Measurements from ENCODE around the gene SLC41A3. TPM values are rescaled to one million over a fixed set of nuclear protein-coding genes. Genes with fewer than 3 reads are reported as not detected.
A peak's percentile ranks its signal among the peaks of the same experiment; 100 is the strongest.
"Not testable (repeated sequence)": the region's sequence is repeated elsewhere in the genome, so short reads cannot be mapped to it uniquely, and the experiment has no call there.

SLC41A3 gene
- total RNA-seq, 1 donor from 2014 or later: 99.1 TPM

DNA sequence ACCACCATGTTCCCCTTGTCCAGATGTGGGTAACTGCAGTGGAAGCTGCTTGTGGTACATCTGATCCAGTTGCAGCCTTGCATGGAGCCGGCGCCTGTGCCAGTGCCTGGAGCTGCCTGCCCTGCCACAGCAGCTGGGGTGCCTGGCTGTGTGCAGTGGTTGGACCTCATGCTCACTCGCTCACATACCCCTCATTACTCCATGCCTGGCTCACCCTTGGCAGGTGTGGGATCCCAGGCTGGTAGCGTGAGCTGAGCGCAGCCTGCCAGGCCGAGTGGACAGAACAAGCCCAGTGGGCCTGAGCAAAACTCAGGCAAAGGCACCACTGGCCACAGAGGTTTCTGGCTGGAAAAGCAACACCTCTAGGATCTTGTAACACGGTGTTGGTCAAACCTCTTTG, 79.2 kb downstream of the SLC41A3 start:
- no peak for DNase-seq (ENCODE audit: low read depth)

- no peak for DNase-seq (ENCODE audit: low read depth)
Observed at GRCh38 chr3:126004217-126004616, 79.7 kb downstream of the SLC41A3 start.

GRCh38 chr3:126003447-126004190, 80.3 kb downstream of the SLC41A3 start:
- no peak for DNase-seq (ENCODE audit: low read depth)

DNA sequence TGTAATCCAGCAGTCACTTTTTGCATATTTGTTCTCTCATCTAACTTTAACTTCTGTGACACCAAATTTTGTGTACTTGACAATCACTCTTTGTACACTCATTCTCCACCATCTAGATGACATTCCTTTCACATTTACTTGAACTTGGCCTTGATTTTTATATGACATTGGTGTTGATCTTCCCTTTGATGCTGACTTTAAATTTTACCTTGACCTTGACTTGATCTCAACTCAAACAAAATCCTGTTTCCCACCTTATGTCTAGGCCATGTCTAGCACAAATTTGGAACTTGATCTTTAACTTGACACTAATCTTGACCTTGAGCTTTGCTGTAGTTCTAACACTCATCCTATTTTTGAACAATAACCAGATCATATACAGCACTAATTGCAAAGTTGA, 81.7 kb downstream of the SLC41A3 start:
- DNase-seq (ENCODE audit: low read depth): no peak

- DNase-seq (ENCODE audit: low read depth): not testable (repeated sequence)
Observed at GRCh38 chr3:125996751-125997150, 87.2 kb downstream of the SLC41A3 start.

DNA sequence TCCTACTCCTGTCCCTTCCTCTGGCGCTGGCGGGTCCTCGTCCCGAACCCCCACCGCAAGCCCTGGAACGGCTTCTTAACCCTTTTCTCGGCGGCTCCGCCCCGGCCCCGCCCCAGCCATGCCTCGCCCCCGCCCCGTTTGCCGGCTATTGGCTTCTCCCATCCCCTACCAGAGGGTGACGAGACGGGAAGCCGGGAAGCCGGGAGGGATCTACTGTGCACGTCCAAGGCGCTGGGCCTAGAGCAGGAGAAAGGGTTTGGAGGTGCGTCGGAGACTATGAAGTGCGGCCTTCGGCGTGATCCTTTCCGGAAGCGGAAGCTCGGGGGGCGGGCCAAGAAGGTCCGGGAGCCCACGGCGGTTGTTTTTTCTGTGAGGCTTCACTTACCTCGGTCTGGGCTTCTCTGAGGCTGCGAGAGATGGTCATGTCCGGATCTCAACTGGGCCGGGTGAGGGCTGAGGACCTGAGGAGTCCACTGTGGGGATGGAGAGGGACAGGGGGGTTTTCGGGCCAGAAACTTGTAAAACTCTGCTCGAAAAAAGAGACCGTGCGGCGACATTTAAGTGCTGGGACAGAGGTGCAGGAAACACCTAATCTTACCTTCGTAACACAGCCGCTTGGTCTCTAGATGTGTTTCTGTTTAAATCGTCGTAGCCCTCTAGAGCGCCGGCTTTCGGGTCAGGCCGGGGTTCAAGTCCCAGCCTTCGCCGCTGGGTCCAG, 93.5 kb downstream of the SLC41A3 start:
- DNase-seq (ENCODE audit: low read depth): peak; percentile 66

GRCh38 chr3:125984951-125985350, 99.0 kb downstream of the SLC41A3 start:
- DNase-seq (ENCODE audit: low read depth): not testable (repeated sequence)

DNA sequence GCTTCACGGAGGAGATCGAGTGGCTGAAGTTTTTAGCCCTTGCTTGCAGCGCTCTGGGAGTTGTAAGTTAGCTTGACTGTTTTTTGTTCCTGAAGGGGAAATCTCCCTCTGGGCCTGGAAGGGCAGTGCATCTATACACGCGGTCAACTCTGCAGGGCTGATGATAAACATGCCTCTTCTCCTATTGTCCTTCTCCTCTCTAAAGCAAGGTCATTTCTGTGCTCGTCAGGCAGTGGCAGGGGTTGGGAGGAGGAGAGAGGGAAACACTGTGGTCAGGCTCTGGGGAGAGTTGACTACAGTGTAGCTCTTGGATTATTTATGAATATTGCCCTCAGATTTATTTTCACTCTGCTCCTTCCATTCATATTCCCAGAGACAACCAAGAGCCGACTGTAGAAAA, 106.8 kb downstream of the SLC41A3 start:
- not testable (repeated sequence) for DNase-seq (ENCODE audit: low read depth)

GRCh38 chr3:125976003-125976390, 107.9 kb downstream of the SLC41A3 start:
- DNase-seq (ENCODE audit: low read depth): not testable (repeated sequence)

GRCh38 chr3:125975245-125976002, 108.5 kb downstream of the SLC41A3 start:
- not testable (repeated sequence) for DNase-seq (ENCODE audit: low read depth)

DNA sequence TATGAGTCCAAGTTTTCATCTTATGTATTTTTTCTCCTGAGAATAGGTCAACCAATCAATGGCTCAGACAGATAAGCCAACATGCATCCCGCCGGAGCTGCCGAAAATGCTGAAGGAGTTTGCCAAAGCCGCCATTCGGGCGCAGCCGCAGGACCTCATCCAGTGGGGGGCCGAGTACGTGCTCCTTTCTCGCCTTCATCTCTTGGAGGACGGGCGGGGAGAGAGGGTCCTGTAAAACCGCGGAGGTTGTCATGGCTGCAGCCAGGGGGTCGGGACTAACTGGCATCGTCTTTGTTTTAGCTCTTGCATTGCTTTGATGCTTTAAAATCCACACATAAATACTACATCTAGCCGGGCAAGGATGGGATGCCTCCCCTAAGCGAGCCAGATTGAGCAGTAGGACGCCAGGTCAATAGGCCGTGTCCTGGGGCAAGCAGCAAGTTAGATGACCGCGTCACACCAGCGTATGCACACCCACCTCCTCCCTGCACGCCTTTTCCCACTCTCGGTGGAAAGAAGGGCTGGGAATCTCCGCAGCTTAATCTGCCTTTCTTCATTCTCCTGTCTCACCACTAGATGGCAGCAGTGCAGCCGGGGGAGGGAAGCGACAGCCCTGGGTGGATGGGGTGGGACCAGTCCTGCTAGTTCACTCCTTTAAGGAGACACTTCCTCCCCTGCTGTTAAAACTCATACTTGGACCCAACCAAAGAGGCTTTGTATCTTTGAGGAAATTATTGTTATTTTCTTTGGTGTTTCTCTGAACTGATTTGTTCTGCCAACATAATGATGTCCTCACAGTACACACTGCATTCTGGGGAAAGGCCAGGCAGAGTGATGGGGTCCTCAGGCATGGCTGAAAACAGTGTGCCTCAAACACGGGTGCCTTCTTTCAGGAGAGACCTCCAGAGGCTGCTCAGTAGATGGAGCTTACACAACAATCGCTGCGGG, 111.7 kb downstream of the SLC41A3 start:
- peak; percentile 48 for DNase-seq (ENCODE audit: low read depth)

GRCh38 chr3:125968701-125969592, 115.0 kb downstream of the SLC41A3 start, which contains the start of gene ROPN1B:
TSS of gene ROPN1B (plus strand) at chr3:125969178. CDS start at chr3:125972055, 2,877 bp downstream.
- not testable (repeated sequence) for DNase-seq (ENCODE audit: low read depth)

- not testable (repeated sequence) for DNase-seq (ENCODE audit: low read depth)
Observed at GRCh38 chr3:125968121-125968520, 115.8 kb downstream of the SLC41A3 start.

- no peak for DNase-seq (ENCODE audit: low read depth)
Observed at GRCh38 chr3:125967156-125967555, 116.8 kb downstream of the SLC41A3 start.

- no peak for DNase-seq (ENCODE audit: low read depth)
Observed at GRCh38 chr3:125965505-125965904, 118.4 kb downstream of the SLC41A3 start.

DNA sequence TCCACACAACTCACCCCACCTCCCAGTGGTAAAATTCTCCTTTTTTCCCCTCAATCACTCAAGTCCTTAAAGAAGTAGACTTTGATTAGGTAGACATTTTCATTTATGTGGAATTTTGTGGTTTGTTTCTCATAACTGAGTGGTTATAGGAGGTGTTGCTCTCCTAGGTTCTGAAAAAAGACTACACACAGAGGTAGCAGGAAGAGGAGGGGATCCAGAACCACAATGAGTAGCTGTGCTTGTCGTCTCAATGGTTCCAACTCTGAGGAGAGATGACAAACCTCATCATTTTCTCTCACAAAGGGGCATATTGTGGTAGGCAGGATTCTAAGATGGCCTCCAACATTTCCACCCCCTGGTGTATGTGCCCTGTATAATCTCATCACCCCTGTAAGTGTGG, 120.1 kb downstream of the SLC41A3 start:
- DNase-seq (ENCODE audit: low read depth): not testable (repeated sequence)

GRCh38 chr3:125961289-125961589, 122.7 kb downstream of the SLC41A3 start:
- no peak for DNase-seq (ENCODE audit: low read depth)

GRCh38 chr3:125960456-125961288, 123.3 kb downstream of the SLC41A3 start:
- no peak for DNase-seq (ENCODE audit: low read depth)

GRCh38 chr3:125960066-125960424, 123.9 kb downstream of the SLC41A3 start:
- DNase-seq (ENCODE audit: low read depth): no peak
